GM12873 (cell line): ENCODE measurements around the gene PRELP.

ENCODE experiments used
- TF ChIP-seq, protein P1 (sequence below): IDR thresholded peaks from 2 replicates; pipeline ENCODE4 v1.5.1; 2012; ENCODE audit warnings: low read depth, mild to moderate bottlenecking, moderate library complexity, low read length, control low read depth; ENCODE audit not compliant: insufficient read depth; ENCODE audit errors: missing control alignments

Gene PRELP

GRCh38 chr1:203455706-203456105, 19.9 kb upstream of the PRELP start:
- TF ChIP-seq, protein P1, sequence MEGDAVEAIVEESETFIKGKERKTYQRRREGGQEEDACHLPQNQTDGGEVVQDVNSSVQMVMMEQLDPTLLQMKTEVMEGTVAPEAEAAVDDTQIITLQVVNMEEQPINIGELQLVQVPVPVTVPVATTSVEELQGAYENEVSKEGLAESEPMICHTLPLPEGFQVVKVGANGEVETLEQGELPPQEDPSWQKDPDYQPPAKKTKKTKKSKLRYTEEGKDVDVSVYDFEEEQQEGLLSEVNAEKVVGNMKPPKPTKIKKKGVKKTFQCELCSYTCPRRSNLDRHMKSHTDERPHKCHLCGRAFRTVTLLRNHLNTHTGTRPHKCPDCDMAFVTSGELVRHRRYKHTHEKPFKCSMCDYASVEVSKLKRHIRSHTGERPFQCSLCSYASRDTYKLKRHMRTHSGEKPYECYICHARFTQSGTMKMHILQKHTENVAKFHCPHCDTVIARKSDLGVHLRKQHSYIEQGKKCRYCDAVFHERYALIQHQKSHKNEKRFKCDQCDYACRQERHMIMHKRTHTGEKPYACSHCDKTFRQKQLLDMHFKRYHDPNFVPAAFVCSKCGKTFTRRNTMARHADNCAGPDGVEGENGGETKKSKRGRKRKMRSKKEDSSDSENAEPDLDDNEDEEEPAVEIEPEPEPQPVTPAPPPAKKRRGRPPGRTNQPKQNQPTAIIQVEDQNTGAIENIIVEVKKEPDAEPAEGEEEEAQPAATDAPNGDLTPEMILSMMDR: no peak

- TF ChIP-seq, protein P1: no peak
Observed at GRCh38 chr1:203456577-203456976, 19.0 kb upstream of the PRELP start.

DNA sequence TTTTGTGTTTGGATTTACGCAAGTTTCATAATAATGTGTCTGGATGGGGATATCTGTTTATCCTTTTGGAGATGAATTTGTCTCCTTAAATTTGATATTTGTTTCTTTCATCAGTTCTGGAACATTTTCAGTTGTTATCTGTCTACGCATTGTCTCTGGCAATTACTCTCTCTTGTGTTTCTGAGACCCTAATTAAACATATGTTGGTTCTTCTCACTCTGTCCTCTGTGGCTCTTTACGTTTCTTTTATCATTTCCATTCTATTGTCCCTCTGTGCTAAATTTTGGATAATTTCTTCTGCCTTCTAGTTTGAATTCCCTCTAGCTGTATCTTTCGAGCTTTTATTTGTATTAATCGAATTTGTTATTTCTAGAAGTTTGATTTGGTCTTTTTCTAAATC, 17.5 kb upstream of the PRELP start:
- TF ChIP-seq, protein P1: no peak

DNA sequence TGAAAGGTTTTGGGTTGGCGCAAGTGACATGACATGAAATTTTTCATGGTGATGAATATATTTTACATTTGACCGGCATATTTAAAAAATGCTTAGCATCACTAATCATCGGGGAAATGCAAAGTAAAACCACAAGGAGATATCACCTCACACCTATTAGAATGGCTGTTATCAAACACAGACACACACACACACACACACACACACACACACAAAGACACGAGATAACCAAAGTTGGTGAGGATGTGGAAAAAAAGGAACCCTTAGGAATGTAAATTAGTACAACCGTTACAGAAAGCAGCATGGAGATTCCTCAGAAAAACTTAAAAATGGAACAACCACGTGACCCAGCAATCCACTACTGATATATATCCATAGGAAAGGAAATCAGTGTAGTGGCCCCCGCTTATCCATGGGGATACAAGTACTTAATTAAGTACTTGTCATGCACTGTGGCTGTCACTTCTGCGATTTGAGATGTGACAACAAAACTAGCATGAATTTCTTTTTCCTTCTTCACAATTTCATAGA, 15.9 kb upstream of the PRELP start:
- TF ChIP-seq, protein P1: no peak

GRCh38 chr1:203461717-203462116, 13.9 kb upstream of the PRELP start:
- TF ChIP-seq, protein P1: no peak

DNA sequence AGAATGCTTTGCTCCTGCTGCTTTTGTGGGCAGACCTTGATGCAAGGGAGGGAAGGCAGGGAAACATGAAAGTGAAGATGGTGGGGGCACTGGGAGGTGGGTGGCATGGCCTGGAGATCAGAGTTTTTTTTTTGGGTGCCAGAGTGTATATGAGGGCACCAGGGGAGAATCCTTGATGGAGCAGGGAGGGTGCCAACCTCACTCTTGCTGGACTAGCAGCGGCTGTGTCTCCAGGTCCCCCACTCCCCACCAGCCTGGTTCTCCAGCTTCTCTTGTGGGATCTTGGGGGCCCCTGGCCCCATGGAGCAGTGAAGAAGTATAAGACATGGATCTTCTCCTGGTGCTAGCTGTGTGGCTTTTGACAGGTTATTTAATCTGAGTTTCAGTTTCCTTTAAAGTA, 13.5 kb upstream of the PRELP start:
- TF ChIP-seq, protein P1: no peak

DNA sequence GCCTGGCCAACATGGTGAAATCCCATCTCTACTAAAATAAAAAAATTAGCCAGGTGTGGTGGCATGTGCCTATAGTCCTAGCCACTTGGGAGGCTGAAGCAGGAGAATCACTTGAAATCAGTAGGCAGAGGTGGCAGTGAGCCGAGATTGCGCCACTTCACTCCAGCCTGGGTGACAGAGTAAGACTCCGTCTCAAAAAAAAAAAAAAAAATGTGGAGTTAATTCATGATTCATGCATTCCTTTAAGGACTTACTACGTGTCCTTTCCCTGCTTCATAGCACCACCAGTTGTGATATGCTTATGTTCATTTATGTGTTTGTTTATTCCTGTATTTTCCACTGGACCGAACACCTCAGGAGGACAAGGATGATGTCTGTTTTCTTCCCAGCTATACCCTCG, 12.7 kb upstream of the PRELP start:
- TF ChIP-seq, protein P1: no peak
